Measurements from ENCODE around the gene MANBA. TPM values are rescaled to one million over a fixed set of nuclear protein-coding genes. Genes with fewer than 3 reads are reported as not detected.
"Not testable (repeated sequence)": the region's sequence is repeated elsewhere in the genome, so short reads cannot be mapped to it uniquely, and the experiment has no call there.

MANBA gene
- total RNA-seq, 2 experiments from 2014 or later = 8.7 to 10.0 TPM

DNA sequence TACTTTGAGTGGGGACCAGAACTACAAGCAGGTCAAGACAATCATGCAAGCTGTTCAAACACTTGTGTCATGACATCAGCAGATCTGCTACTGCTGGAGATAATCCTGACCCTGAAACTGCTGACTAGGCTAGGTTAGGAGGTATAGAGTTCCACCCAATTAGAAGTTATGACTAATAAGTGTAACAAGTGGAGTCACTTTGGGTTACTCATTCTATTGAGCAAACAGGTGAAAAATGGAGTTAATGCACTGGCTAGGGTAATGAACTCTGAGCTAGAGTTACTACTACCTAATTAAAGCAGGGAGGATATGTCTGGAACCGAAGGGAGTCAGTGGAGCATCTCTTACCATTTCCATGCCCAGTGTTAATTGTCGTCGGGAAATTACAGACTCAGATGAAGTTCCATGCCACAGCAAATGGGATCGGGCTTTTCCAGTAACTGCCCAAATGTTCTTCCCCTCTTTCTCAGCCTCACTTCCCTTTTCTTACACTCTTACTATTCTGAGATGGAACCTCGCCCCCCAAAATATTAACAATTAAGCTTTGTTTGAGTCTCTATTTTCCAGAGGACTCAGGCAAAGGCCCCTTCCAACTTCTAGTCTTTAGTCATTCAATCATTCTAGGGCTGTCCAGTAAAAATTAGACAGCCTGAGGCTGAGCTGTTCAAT lies 19.8 kb upstream of the MANBA start:
- no peak for DNase-seq
- Mint-ChIP-seq H3K4me3 (no peak overlapping the region), H3K36me3 (no peaks in the 10 kb centered on the region), H3K4me1 (no peaks in the 10 kb centered on the region), H3K27me3 (no peaks in the 10 kb centered on the region), H3K9me3 (no peaks in the 10 kb centered on the region), H3K27ac (no peak overlapping the region)

DNA sequence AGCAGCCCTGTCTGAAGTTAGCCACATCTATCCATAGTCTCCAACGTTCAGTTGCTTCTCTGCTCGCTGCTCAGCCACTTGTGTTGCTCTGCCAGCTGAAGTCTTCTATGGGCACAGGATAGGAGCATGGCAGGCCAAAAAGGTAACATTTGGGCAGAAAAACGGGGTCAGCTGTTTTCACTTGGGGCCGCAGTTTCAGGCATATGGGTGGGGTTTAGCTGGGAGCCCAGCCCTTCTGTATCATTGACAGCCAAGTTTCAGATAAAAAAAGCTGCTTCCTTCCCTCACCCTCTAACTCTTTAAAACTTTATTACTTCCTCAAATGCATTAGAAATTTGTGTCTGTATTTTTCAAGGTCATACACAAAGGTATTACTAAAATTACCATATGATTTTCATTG lies 18.4 kb upstream of the MANBA start:
- Mint-ChIP-seq H3K27ac (no peak overlapping the region), H3K27me3 (no peaks in the 10 kb centered on the region)

DNA sequence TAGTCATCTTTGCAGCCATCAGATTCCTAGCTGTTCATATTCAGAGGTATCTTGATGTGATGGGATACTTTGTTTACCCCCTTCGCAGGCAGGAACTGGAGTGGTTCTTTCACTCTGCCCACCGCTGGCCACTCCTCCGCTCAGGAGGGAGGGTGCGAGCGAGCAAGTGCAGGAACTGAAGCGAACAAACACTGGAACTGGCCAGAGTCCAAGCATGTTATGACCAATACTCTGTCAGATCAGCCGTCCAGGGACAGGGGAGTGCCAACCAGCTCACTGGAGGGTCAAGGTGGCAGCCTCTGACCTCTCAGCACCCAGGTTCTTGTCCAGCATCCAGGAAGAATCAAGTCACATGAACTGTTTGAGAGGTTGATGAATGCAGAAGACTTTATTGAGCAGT lies 18.0 kb upstream of the MANBA start:
- H3K27me3 Mint-ChIP-seq = no peaks in the 10 kb centered on the region
- no peak overlapping the region for H3K27ac Mint-ChIP-seq
- no peaks in the 10 kb centered on the region for H3K9me3 Mint-ChIP-seq
- no peak for DNase-seq
- no peaks in the 10 kb centered on the region for H3K4me1 Mint-ChIP-seq
- no peaks in the 10 kb centered on the region for H3K36me3 Mint-ChIP-seq
- no peak overlapping the region for H3K4me3 Mint-ChIP-seq

More for the DNA sequence above, 18.4 kb upstream of the MANBA start:
- no peaks in the 10 kb centered on the region for H3K36me3 Mint-ChIP-seq
- no peak for DNase-seq
- no peaks in the 10 kb centered on the region for H3K4me1 Mint-ChIP-seq
- no peak overlapping the region for H3K4me3 Mint-ChIP-seq
- H3K9me3 Mint-ChIP-seq = no peaks in the 10 kb centered on the region

DNA sequence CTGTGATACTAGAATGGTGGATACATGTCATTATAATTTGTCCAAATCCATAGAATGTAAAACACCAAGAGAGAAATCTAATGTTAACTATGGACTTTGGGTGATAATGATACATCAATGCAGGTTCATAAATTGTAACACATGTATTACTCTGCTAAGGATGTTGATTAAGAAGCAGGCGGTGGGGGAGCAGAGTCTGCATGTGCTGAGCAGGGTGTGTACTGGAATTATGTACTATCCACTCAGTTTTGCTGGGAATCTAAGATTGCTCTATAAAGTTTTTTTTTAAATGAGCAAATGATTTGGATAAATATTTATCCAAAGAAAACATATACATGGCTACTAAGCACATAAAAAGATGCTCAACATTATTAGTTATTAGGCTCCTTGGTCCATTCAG lies 15.0 kb upstream of the MANBA start:
- Mint-ChIP-seq H3K27ac (no peak overlapping the region), H3K27me3 (no peaks in the 10 kb centered on the region), H3K4me3 (no peak overlapping the region), H3K36me3 (no peaks in the 10 kb centered on the region), H3K4me1 (no peaks in the 10 kb centered on the region), H3K9me3 (no peaks in the 10 kb centered on the region)
- no peak for DNase-seq

DNA sequence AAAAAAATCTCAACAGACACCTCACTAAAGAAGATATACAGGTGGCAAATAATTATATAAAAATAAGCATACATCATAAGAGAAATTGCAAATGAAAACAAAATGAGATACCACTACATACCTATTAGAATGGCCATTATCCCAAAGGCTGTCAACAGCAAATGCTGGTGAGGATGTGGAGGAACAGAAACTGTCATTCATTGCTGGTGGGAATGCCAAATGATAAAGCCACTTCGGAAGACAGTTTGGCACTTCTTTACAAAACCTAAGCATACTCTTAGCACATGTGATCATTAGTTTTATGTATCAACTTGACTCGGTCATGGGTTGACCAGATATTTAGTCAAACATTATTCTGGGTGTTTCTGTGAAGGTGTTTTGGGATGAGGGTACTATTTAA lies 13.5 kb upstream of the MANBA start:
- Mint-ChIP-seq H3K27me3 (no peaks in the 10 kb centered on the region), H3K36me3 (no peaks in the 10 kb centered on the region), H3K4me3 (no peak overlapping the region), H3K4me1 (no peaks in the 10 kb centered on the region), H3K9me3 (no peaks in the 10 kb centered on the region), H3K27ac (no peak overlapping the region)
- no peak for DNase-seq

DNA sequence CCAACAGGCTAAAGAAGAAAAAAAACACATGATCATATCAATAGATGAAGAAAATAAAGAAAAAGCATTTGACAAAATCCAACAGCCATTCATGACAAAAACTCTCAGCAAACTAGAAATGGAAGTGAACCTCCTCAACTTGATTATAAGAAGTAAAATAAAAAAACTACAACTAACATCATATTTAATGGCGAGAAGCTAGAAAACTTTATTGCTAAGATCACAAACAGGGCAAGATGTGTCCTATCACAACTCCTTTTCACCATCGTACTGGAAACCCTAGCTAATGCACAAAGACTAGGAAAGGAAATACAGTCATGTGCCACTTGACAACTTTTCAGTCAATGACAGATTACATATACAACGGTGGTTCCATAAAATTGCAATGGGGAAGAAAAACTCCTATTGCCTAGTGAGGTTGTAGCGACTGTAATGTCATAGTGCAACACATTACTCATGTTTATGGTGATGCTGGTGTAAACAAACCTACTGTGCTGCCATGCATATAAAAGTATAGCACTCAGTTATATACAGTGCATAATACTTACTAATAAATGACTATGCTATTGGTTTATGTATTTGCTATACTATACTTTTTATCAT lies 12.1 kb upstream of the MANBA start:
- H3K9me3 Mint-ChIP-seq = no peaks in the 10 kb centered on the region
- H3K36me3 Mint-ChIP-seq = no peaks in the 10 kb centered on the region
- H3K4me3 Mint-ChIP-seq = no peak overlapping the region
- DNase-seq = no peak
- H3K27me3 Mint-ChIP-seq = no peaks in the 10 kb centered on the region
- no peak overlapping the region for H3K27ac Mint-ChIP-seq
- no peaks in the 10 kb centered on the region for H3K4me1 Mint-ChIP-seq

DNA sequence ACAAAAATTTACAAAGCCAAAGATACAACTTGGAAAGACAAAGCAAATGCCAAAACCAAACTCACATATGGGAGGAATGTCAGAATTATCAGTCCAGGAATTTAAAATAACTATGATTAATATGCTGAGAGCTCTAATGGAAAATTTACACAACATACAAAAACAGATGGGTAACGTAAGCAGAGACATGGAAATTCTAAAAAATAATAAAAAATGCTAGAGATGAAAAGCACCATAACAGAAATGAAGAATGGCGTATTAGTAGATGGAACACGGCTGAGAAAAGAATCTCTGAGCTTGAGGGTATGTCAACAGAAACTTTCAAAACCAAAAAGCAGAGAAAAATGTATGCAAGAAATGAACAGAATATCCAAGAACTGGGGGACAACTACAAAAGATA lies 4.1 kb upstream of the MANBA start:
- no peak overlapping the region for H3K4me3 Mint-ChIP-seq
- peaks cover 3% of the 10 kb centered on the region for H3K27me3 Mint-ChIP-seq
- peaks cover 2% of the 10 kb centered on the region for H3K36me3 Mint-ChIP-seq
- no peak for DNase-seq
- no peak overlapping the region for H3K27ac Mint-ChIP-seq
- no peaks in the 10 kb centered on the region for H3K9me3 Mint-ChIP-seq
- H3K4me1 Mint-ChIP-seq = peaks cover 9% of the 10 kb centered on the region

DNA sequence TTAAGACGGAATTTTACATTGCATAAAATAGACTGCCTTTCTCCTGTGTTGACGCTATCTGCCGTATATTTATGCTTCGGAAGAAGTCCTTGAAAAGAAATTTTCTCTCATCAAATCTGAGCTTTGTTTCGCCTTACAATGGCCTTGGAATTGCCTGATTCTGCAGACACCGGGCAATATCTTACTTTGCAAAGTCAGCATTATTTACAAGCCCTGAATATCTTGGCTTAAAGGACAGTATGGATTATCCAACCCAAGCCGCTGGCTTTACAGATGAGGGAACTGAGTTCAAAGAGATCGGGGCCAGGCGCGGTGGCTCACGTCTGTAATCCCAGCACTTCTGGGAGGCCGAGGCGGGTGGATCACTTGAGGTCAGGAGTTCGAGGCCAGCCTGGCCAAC lies 1.1 kb upstream of the MANBA start:
- Mint-ChIP-seq H3K4me1 (peaks cover 27% of the 10 kb centered on the region), H3K27ac (no peak overlapping the region), H3K4me3 (peak overlapping the region; percentile 94)

DNA sequence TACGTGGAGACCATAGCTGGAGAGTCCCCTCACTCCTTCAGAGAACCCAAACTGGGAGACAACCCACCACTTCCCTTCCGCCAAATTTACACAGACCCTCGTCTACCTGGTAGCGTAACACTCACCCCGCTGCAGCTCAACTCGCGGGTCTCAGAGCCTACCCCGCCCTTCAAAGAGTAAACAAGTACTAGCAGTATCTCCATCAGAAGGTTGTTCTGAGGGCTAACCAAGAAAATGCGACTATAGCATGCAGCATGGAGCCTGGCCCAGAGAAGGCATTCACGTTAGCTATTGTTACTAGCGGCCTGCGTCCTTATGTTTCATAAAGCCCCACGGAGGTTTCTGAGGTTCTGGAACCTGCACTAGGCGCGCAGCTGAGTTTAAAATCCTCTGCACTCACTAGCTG lies 531 bp upstream of the MANBA start:
- Mint-ChIP-seq H3K27ac (no peak overlapping the region), H3K27me3 (peaks cover 3% of the 10 kb centered on the region), H3K4me3 (peak overlapping the region; percentile 94), H3K9me3 (no peaks in the 10 kb centered on the region), H3K36me3 (peaks cover 19% of the 10 kb centered on the region), H3K4me1 (peaks cover 27% of the 10 kb centered on the region)
- no peak for DNase-seq

More for the DNA sequence above, 1.1 kb upstream of the MANBA start:
- peaks cover 16% of the 10 kb centered on the region for H3K36me3 Mint-ChIP-seq
- peaks cover 3% of the 10 kb centered on the region for H3K27me3 Mint-ChIP-seq
- DNase-seq = no peak
- no peaks in the 10 kb centered on the region for H3K9me3 Mint-ChIP-seq

DNA sequence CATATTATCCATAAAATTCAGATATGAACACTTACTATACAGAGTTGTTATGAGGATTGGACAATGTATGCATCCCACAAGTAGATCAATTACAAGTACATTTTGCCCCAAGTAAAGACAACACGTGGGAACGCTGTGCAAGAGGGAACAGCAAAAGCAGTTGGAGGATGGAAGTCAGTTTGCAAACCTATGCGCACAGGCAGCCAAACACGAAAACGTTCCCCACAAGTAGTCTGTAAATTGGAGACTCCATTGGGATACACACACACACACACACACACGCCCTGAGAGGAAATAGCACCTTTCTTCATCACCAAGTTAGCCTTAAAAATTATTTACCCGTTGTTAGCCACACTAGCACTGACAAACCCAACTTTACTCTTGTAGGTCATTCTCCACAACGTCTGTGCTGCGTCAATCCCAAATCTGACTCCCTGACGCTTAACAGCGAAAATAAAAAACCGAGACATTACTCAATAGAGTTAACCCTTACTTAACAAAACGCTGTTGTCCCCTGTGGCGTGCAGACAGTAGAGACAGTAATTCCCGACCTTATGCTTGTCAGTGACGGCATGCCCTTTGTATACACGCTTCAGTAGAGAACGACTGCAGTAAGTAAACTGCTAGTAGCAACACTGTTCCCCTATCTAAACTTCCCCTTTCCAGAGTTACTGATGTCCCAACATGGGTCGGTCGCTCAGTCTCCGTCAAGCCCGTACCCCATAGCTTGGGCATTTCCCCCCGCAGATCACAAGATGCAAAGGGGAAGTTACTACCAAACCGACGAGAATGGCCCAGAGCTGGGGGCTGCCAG lies 730 bp downstream of the MANBA start:
- peaks cover 24% of the 10 kb centered on the region for H3K36me3 Mint-ChIP-seq
- H3K4me1 Mint-ChIP-seq = peaks cover 27% of the 10 kb centered on the region
- H3K9me3 Mint-ChIP-seq = peaks cover under 1% of the 10 kb centered on the region
- peak overlapping the region; percentile 94 for H3K4me3 Mint-ChIP-seq
- peaks cover 3% of the 10 kb centered on the region for H3K27me3 Mint-ChIP-seq
- DNase-seq = peak; percentile 2
- H3K27ac Mint-ChIP-seq = peak overlapping the region; percentile 89

DNA sequence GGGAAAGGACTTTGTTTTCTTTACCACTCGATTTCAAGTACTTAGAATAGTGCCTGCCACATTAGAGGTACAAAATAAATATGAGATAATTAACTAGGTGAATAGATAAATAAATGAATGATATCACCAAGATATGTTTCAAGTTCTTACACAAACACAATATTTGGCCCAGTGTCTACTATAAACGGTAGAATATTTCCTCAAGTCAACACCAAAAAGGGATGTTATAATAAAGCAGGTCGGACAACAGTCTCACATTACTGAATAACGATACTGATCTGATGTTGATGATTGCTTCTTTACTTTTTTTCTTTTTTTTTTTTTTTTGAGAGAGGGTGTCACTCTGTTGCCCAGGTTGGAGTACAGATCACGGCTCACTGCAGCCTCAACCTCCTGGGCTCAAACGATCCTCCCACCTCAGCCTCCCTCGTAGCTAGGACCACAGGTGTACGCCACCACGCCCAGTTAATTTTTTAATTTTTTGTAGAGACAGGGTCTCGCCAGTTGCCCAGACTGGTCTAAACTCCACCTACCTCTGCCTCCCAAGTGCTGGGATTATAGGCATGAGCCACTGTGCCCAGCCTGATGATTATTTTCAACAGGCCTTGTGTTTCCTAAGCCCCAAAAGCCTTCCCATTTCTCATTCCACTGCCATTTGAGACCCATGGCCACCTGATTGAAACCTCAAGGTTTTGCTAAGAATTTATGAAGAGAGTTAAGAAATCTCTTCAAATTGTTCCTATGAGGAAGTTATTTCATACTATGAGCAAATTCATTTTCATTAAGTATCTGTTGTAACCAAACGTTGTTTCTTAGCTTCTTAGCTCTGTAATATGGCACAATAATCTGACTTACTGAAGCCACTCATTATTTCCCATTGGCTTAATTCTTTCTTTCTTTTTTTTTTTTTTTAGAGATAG lies 2.3 kb downstream of the MANBA start:
- Mint-ChIP-seq H3K27ac (peak overlapping the region; percentile 14), H3K36me3 (peaks cover 26% of the 10 kb centered on the region), H3K4me3 (no peak overlapping the region), H3K27me3 (no peaks in the 10 kb centered on the region), H3K4me1 (peaks cover 27% of the 10 kb centered on the region), H3K9me3 (peaks cover 4% of the 10 kb centered on the region)
- no peak for DNase-seq

DNA sequence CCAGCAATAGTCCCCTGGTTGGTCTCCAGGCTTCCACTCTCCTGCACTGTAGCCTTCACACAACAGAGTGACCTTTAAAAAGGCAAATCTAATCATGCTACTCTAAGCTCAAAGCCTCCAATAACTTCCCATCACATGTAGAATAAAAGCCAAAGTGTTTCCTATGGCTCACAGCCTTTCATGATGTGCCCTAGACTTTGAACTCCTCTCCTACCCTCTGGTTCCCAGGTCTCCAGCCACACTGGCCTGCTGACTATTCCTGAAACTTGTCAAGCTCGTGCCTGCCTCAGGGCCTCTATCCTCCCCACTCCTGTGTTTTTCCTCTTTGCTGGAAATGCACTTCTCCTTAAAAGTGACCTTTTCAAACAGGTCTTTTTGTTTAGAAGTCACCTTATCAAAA lies 3.1 kb downstream of the MANBA start:
- no peaks in the 10 kb centered on the region for H3K27me3 Mint-ChIP-seq
- H3K4me1 Mint-ChIP-seq = peaks cover 27% of the 10 kb centered on the region
- H3K36me3 Mint-ChIP-seq = peaks cover 26% of the 10 kb centered on the region
- no peak overlapping the region for H3K4me3 Mint-ChIP-seq
- peaks cover 4% of the 10 kb centered on the region for H3K9me3 Mint-ChIP-seq
- no peak overlapping the region for H3K27ac Mint-ChIP-seq
- no peak for DNase-seq

DNA sequence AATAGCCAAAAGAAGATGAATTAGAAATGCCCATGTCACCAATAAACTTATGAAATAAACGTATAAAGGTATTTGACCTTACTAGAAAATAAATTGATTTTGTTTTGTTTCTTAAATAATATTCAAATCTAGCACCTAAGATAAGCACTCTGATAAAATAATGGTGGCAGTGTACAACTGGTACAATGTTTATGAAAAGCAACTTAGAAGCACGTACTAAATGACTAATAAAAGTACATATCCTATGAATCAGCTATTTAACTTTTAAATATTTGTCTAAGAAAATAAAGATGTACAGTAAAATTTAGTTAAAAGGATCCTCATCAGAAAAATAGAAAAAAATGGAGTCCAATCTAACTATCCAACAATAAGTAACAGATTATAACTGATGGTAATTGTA lies 6.7 kb downstream of the MANBA start:
- Mint-ChIP-seq H3K4me1 (peaks cover 12% of the 10 kb centered on the region), H3K9me3 (peaks cover 4% of the 10 kb centered on the region), H3K4me3 (no peak overlapping the region), H3K27me3 (no peaks in the 10 kb centered on the region), H3K36me3 (peaks cover 29% of the 10 kb centered on the region), H3K27ac (no peak overlapping the region)
- DNase-seq = no peak

DNA sequence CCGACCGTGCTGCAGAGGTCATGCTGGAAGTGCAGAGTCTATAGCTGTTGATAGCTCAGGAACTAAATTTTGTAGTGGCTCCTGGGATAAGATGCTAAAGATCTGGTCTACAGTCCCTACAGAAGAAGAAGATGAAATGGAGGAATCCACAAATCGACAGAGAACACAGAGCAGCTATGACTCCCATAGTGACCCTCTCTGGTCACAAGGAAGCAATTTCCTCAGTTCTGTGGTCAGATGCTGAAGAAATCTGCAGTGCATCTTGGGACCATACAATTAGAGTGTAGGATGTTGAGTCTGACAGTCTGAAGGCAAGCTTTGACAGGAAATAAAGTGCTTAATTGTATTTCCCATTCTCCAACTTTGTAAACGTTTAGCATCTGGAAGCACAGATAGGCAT lies 8.8 kb downstream of the MANBA start:
- Mint-ChIP-seq H3K4me3 (no peak overlapping the region), H3K27me3 (no peaks in the 10 kb centered on the region), H3K27ac (no peak overlapping the region), H3K9me3 (peaks cover 4% of the 10 kb centered on the region), H3K36me3 (peaks cover 24% of the 10 kb centered on the region), H3K4me1 (peaks cover 6% of the 10 kb centered on the region)
- DNase-seq = no peak

DNA sequence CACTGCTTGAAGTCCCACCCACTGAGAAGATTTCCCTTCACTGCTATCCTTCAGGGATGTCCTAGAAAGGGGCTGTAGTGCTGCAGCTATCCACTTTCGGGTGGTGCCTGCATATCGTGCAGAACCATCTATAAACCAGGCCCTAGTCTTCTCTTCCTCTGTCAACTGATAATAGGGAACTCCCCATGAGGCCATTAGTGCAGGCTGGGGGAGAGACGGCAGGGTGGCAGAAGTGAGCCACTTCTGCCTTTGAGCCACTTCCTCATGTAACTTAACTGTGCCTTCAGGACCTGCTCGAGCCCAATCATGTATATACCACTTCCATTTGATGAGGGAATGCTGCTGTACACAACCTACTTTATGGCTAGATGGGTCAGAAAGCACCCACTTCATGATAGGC lies 17.4 kb downstream of the MANBA start:
- DNase-seq, H3K27me3 Mint-ChIP-seq, H3K27ac Mint-ChIP-seq, H3K4me3 Mint-ChIP-seq: not testable (repeated sequence)
- H3K36me3 Mint-ChIP-seq = peaks cover 50% of the 10 kb centered on the region
- peaks cover 16% of the 10 kb centered on the region for H3K4me1 Mint-ChIP-seq
- peaks cover 20% of the 10 kb centered on the region for H3K9me3 Mint-ChIP-seq
